T-helper 17 cell (primary cell): ENCODE data around the gene LDB3. TPM values are rescaled to one million over a fixed set of nuclear protein-coding genes. Genes with fewer than 3 reads are reported as not detected.

ENCODE experiments used
- ATAC-seq: fragments of 150-1000 bp; cut with Tn5 transposase; 2 replicates; pipeline ENCODE4 v1.10.0; 2021; ENCODE audit warnings: mild to moderate bottlenecking, moderate library complexity
- DNase-seq, 3 donors: peaks; one replicate each; pipeline versions ENCODE4 v3.0.0 to v3.0.0-alpha.2; 2020 to 2021
- H3K9me3 ChIP-seq: one replicate; pipeline ENCODE4 v1.7.0; 2013; ENCODE audit warnings: low read length, mild to moderate bottlenecking; ENCODE audit not compliant: control insufficient read depth, poor library complexity, severe bottlenecking
- H3K27ac Mint-ChIP-seq: one replicate; pipeline ENCODE4 v1.8.0; 2022; ENCODE audit warnings: mild to moderate bottlenecking, moderate library complexity, mixed read lengths
- H3K27me3 Mint-ChIP-seq: one replicate; pipeline ENCODE4 v1.8.0; 2022; ENCODE audit warnings: mixed read lengths
- H3K36me3 Mint-ChIP-seq: one replicate; pipeline ENCODE4 v1.8.0; 2022; ENCODE audit warnings: low read depth, mixed read lengths
- H3K4me1 Mint-ChIP-seq: one replicate; pipeline ENCODE4 v1.8.0; 2022; ENCODE audit warnings: mild to moderate bottlenecking, mixed read lengths
- H3K4me3 Mint-ChIP-seq: one replicate; pipeline ENCODE4 v1.8.0; 2022; ENCODE audit warnings: mild to moderate bottlenecking, moderate library complexity, mixed read lengths
- total RNA-seq, 4 donors: library from RNA in 2 of 4; stranded (reverse) in 2 of 4; gene quantifications; one replicate each; pipeline ENCODE4 v1.2.3 and lab custom pipeline; 2022 to 2026

Gene LDB3
- total RNA-seq, 2 donors from 2014 or later, result not detected

GRCh38 chr10:86654411-86655172, 13.7 kb upstream of the LDB3 start, which contains the start of gene OPN4:
OPN4 (plus strand) TSS chr10:86654547; CDS start chr10:86654784, 237 bp downstream.
- H3K27me3 Mint-ChIP-seq, result peaks cover 12% of the 10 kb centered on the region
- H3K4me3 Mint-ChIP-seq, result no peak within 1 kb of the TSS
- H3K9me3 ChIP-seq, result no peaks in the 10 kb centered on the region
- H3K36me3 Mint-ChIP-seq, result peaks cover 3% of the 10 kb centered on the region
- ATAC-seq, result no peak
- H3K4me1 Mint-ChIP-seq, result no peaks in the 10 kb centered on the region
- DNase-seq, result no peak
- no peak within 1 kb of the TSS for H3K27ac Mint-ChIP-seq

- Mint-ChIP-seq H3K27me3 (peaks cover 11% of the 10 kb centered on the region), H3K36me3 (peaks cover 3% of the 10 kb centered on the region), H3K4me3 (no peak overlapping the region), H3K4me1 (no peaks in the 10 kb centered on the region), H3K27ac (no peak overlapping the region)
- DNase-seq, result peak in 1 of 3 donors; percentile 3
- H3K9me3 ChIP-seq, result no peaks in the 10 kb centered on the region
- ATAC-seq, result no peak
Observed at GRCh38 chr10:86655173-86655540, 13.2 kb upstream of the LDB3 start.

- no peaks in the 10 kb centered on the region for H3K9me3 ChIP-seq
- no peak overlapping the region for H3K27ac Mint-ChIP-seq
- ATAC-seq (no peak), DNase-seq (no peak)
- no peak overlapping the region for H3K4me3 Mint-ChIP-seq
- peaks cover 7% of the 10 kb centered on the region for H3K27me3 Mint-ChIP-seq
- peaks cover 3% of the 10 kb centered on the region for H3K36me3 Mint-ChIP-seq
- H3K4me1 Mint-ChIP-seq, result no peaks in the 10 kb centered on the region
Observed at GRCh38 chr10:86655596-86655995, 12.7 kb upstream of the LDB3 start.

GRCh38 chr10:86657011-86657395, 11.3 kb upstream of the LDB3 start:
- Mint-ChIP-seq H3K27ac (no peak overlapping the region), H3K27me3 (peaks cover 6% of the 10 kb centered on the region), H3K4me3 (no peak overlapping the region), H3K4me1 (no peaks in the 10 kb centered on the region), H3K36me3 (peaks cover 3% of the 10 kb centered on the region)
- DNase-seq (peak in 1 of 3 donors; percentile 5), ATAC-seq (no peak)
- H3K9me3 ChIP-seq, result no peaks in the 10 kb centered on the region

- H3K36me3 Mint-ChIP-seq, result peaks cover 3% of the 10 kb centered on the region
- H3K4me3 Mint-ChIP-seq, result no peak overlapping the region
- DNase-seq (no peak), ATAC-seq (no peak)
- H3K27ac Mint-ChIP-seq, result no peak overlapping the region
- no peaks in the 10 kb centered on the region for H3K9me3 ChIP-seq
- H3K4me1 Mint-ChIP-seq, result no peaks in the 10 kb centered on the region
- peaks cover 6% of the 10 kb centered on the region for H3K27me3 Mint-ChIP-seq
Observed at GRCh38 chr10:86657396-86658011, 10.8 kb upstream of the LDB3 start.

- H3K36me3 Mint-ChIP-seq, result peaks cover 3% of the 10 kb centered on the region
- no peak overlapping the region for H3K27ac Mint-ChIP-seq
- no peaks in the 10 kb centered on the region for H3K9me3 ChIP-seq
- ATAC-seq (no peak), DNase-seq (no peak)
- no peaks in the 10 kb centered on the region for H3K4me1 Mint-ChIP-seq
- H3K4me3 Mint-ChIP-seq, result no peak overlapping the region
- peaks cover 6% of the 10 kb centered on the region for H3K27me3 Mint-ChIP-seq
Observed at GRCh38 chr10:86658261-86658741, 10.0 kb upstream of the LDB3 start.

- ATAC-seq, result no peak
- Mint-ChIP-seq H3K36me3 (peaks cover 3% of the 10 kb centered on the region), H3K4me3 (no peak overlapping the region), H3K27me3 (peaks cover 6% of the 10 kb centered on the region), H3K27ac (no peak overlapping the region), H3K4me1 (no peaks in the 10 kb centered on the region)
- H3K9me3 ChIP-seq, result no peaks in the 10 kb centered on the region
- peak in 1 of 3 donors; percentile 1 for DNase-seq
Observed at GRCh38 chr10:86658751-86659150, 9.6 kb upstream of the LDB3 start.

- Mint-ChIP-seq H3K36me3 (peaks cover 3% of the 10 kb centered on the region), H3K4me1 (no peaks in the 10 kb centered on the region), H3K27ac (no peak overlapping the region), H3K4me3 (no peak overlapping the region), H3K27me3 (peaks cover 6% of the 10 kb centered on the region)
- DNase-seq (no peak), ATAC-seq (no peak)
- H3K9me3 ChIP-seq, result no peaks in the 10 kb centered on the region
Observed at GRCh38 chr10:86659161-86659691, 9.1 kb upstream of the LDB3 start.

GRCh38 chr10:86659721-86660453, 8.4 kb upstream of the LDB3 start:
- H3K9me3 ChIP-seq, result no peaks in the 10 kb centered on the region
- H3K4me1 Mint-ChIP-seq, result no peaks in the 10 kb centered on the region
- peaks cover 3% of the 10 kb centered on the region for H3K36me3 Mint-ChIP-seq
- H3K27ac Mint-ChIP-seq, result no peak overlapping the region
- DNase-seq, result peak in 2 of 3 donors; percentile 5 to 7
- H3K4me3 Mint-ChIP-seq, result no peak overlapping the region
- no peak for ATAC-seq
- peaks cover 6% of the 10 kb centered on the region for H3K27me3 Mint-ChIP-seq

GRCh38 chr10:86661161-86662025, 6.9 kb upstream of the LDB3 start:
- no peak overlapping the region for H3K4me3 Mint-ChIP-seq
- H3K9me3 ChIP-seq, result no peaks in the 10 kb centered on the region
- DNase-seq (peak in 1 of 3 donors; percentile 6), ATAC-seq (no peak)
- H3K36me3 Mint-ChIP-seq, result peaks cover 3% of the 10 kb centered on the region
- peaks cover 5% of the 10 kb centered on the region for H3K4me1 Mint-ChIP-seq
- H3K27ac Mint-ChIP-seq, result no peak overlapping the region
- H3K27me3 Mint-ChIP-seq, result peaks cover 6% of the 10 kb centered on the region

GRCh38 chr10:86662186-86663045, 5.9 kb upstream of the LDB3 start:
- ATAC-seq (no peak), DNase-seq (no peak)
- H3K27ac Mint-ChIP-seq, result no peak overlapping the region
- H3K4me3 Mint-ChIP-seq, result peak overlapping the region; percentile 3
- H3K27me3 Mint-ChIP-seq, result peaks cover under 1% of the 10 kb centered on the region
- peaks cover 5% of the 10 kb centered on the region for H3K4me1 Mint-ChIP-seq
- H3K9me3 ChIP-seq, result no peaks in the 10 kb centered on the region
- no peaks in the 10 kb centered on the region for H3K36me3 Mint-ChIP-seq

GRCh38 chr10:86663046-86663345, 5.3 kb upstream of the LDB3 start:
- DNase-seq, result no peak
- Mint-ChIP-seq H3K27ac (no peak overlapping the region), H3K27me3 (no peaks in the 10 kb centered on the region), H3K4me3 (no peak overlapping the region), H3K36me3 (no peaks in the 10 kb centered on the region), H3K4me1 (peaks cover 5% of the 10 kb centered on the region)
- no peak for ATAC-seq
- H3K9me3 ChIP-seq, result no peaks in the 10 kb centered on the region
